ENCODE data around the gene C7orf57. TPM values are rescaled to one million over a fixed set of nuclear protein-coding genes. Genes with fewer than 3 reads are reported as not detected.

The C7orf57 gene
- total and polyA plus RNA-seq, 8 donors: 0.60 to 3.9 (median 2.5) TPM; not detected in 1

- intact Hi-C loops (cut with DNase I): no loop called here
- no peak for TF ChIP-seq CTCF (IDR thresholded peaks at IDR 0.05)
- DNase-seq (no peak), ATAC-seq (no peak)
- Histone ChIP-seq H3K4me1 (peaks cover 16 to 55% of the 10 kb centered on the region in 2 donors), H3K9me3 (no peaks in the 10 kb centered on the region), H3K27me3 (no peaks in the 10 kb centered on the region), H3K36me3 (peaks cover 0 to 3% of the 10 kb centered on the region in 2 donors), H3K27ac (peak overlapping the region; percentile 45 to 99), H3K4me3 (no peak overlapping the region)
These were observed 50.1 kb downstream of the C7orf57 start for GRCh38 chr7:48085433-48085791.

- no peaks in the 10 kb centered on the region for H3K9me3 ChIP-seq
- no peak for ATAC-seq
These were observed 50.6 kb downstream of the C7orf57 start for GRCh38 chr7:48085942-48086341.

GRCh38 chr7:48087349-48087748 is 52.0 kb downstream of the C7orf57 start:
- no peaks in the 10 kb centered on the region for H3K9me3 ChIP-seq
- H3K36me3 ChIP-seq: peaks cover 0 to 22% of the 10 kb centered on the region in 2 donors
- intact Hi-C loops (cut with DNase I): no loop called here
- ATAC-seq: no peak
- H3K27ac ChIP-seq: peak overlapping the region; percentile 98 to 99
- DNase-seq: peak in 1 of 4 donors; percentile 13
- no peak overlapping the region for H3K4me3 ChIP-seq
- no peak for TF ChIP-seq CTCF (IDR thresholded peaks at IDR 0.05)
- H3K27me3 ChIP-seq: no peaks in the 10 kb centered on the region
- H3K4me1 ChIP-seq: peaks cover 16 to 74% of the 10 kb centered on the region in 2 donors

More at GRCh38 chr7:48085942-48086341, 50.6 kb downstream of the C7orf57 start:
- DNase-seq: no peak
- H3K4me3 ChIP-seq: no peak overlapping the region
- H3K27me3 ChIP-seq: no peaks in the 10 kb centered on the region
- peak overlapping the region; percentile 45 to 99 for H3K27ac ChIP-seq
- no peak for TF ChIP-seq CTCF (IDR thresholded peaks at IDR 0.05)
- H3K4me1 ChIP-seq: peaks cover 16 to 60% of the 10 kb centered on the region in 2 donors
- H3K36me3 ChIP-seq: peaks cover 0 to 8% of the 10 kb centered on the region in 2 donors
- intact Hi-C loops (cut with DNase I): no loop called here

- intact Hi-C loops (cut with DNase I): no loop called here
- no peaks in the 10 kb centered on the region for H3K9me3 ChIP-seq
- H3K4me1 ChIP-seq: peaks cover 16 to 87% of the 10 kb centered on the region in 2 donors
- ATAC-seq (peak; percentile 69), DNase-seq (peak; percentile 46 to 95 (median 90))
- peak overlapping the region; percentile 89 to 93 for H3K4me3 ChIP-seq
- no peaks in the 10 kb centered on the region for H3K27me3 ChIP-seq
- peak overlapping the region; percentile 98 to 99 for H3K27ac ChIP-seq
- peaks cover 0 to 35% of the 10 kb centered on the region in 2 donors for H3K36me3 ChIP-seq
- TF ChIP-seq CTCF (IDR thresholded peaks at IDR 0.05): no peak
These were observed 53.3 kb downstream of the C7orf57 start for GRCh38 chr7:48088559-48089045.

GRCh38 chr7:48089046-48090003 is 54.0 kb downstream of the C7orf57 start, which contains the start of gene UPP1:
TSS of gene UPP1 (plus strand) at chr7:48089265. CDS start at chr7:48094784, 5,519 bp downstream.
- TF ChIP-seq CTCF (IDR thresholded peaks at IDR 0.05): no peak
- intact Hi-C loops (cut with DNase I): no loop called here
- Histone ChIP-seq H3K36me3 (peaks cover 0 to 42% of the 10 kb centered on the region in 2 donors), H3K27me3 (no peaks in the 10 kb centered on the region), H3K9me3 (no peaks in the 10 kb centered on the region), H3K27ac (peak within 1 kb of the TSS; percentile 98 to 99), H3K4me3 (peak within 1 kb of the TSS; percentile 89 to 93), H3K4me1 (peaks cover 16 to 88% of the 10 kb centered on the region in 2 donors)
- peak; percentile 36 to 99 (median 78) for DNase-seq
- ATAC-seq: peak; percentile 88

Data from left lung (tissue), 10 donors.